ENCODE results near the gene TSPO2. TPM values are rescaled to one million over a fixed set of nuclear protein-coding genes. Genes with fewer than 3 reads are reported as not detected.
A peak's percentile ranks its signal among the peaks of the same experiment; 100 is the strongest.

TSPO2 gene
- polyA plus RNA-seq, 1 donor (not counting 4 experiments of a cell fraction or from before 2014, with no cell fraction given): not detected

DNA sequence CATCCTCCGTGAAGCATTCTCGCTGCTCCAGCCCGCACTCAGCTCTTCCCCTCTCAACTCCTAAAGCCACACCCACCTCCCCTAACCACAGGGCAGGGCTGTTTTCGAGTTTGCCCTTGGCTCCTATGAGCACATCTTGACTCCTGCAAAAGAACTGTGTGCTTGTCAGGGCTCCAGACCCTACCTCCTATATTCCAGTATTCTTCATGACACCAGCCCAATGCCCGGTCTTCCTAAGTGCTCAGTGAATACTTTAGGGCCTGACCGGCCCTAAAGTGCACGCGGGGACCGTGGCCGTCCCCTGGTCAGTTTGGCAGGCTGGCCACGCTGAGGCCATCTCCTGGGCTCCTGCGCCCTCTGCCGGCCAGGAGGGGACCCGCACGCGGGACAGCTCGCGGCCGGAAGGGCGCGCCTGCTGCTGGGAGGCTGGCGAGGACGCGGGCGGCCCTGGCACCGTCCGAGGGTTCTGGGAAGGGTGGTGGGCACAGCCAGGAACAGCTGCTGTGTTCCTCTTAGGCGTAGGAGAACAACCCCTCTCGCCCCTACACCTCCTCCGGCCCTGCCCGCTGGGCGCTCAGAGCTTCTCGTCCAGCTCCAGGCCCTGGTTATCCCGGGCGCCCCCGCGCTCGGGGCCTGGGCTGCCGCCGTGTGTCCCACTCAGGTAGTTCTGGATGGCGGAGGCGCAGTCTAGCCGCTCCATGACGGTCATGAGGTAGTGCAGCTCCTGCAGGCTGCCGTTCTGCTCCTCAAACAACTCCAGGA, 14.3 kb upstream of the TSPO2 start:
- dilution Hi-C loops (cut with MboI; ENCODE audit: extremely low pct_ligation_motif_present, low sequenced_read_pairs): no loop called here

DNA sequence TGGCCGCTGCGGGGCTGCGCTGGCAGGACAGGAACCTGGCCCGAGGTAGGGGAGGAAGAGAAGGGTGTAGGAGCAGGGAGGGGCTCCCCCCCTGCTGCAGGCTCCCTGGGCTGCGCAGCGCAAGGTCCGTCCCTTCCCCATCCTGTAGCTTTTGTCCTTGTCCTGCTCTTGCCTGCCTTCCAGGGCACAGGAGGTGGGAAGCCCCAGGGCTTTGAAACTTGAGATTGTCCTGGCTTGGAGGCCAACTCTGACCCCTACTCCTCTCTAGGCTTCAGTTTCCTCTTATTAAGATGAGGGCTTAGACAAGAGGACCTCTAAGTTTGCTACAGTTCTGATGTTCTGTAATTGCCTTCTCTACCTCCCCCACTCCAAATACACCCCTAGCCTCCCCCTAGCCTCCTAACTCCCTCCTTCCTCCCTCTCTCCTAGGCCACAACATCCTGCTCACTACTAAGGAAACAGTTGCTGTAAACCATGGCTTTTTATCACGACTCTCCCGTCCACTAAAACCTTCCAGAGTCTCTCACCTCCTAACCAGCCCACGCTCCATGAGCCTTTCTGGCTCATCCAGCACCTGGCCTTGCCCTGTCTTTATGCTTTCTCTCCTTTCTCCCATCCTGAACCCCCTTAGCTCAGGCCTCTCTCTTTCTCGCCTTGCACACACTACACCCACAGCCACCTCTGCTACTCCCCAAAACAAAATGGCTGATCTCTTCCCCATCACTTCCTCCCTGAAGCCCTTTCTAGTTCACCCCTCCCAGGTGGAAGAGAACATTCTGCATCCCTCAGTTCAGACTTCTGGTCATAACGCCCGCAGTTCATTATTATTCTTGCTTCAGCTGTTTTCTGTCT, 13.5 kb upstream of the TSPO2 start:
- peak overlapping the region; percentile 73 for H3K9ac ChIP-seq (ENCODE audit: control insufficient read depth, extremely low read depth, insufficient read depth, low read length)
- H3K79me2 ChIP-seq (ENCODE audit: control insufficient read depth, insufficient read depth, low read length): no peaks in the 10 kb centered on the region
- no peaks in the 10 kb centered on the region for H3K9me1 ChIP-seq (ENCODE audit: control insufficient read depth, extremely low read depth, insufficient read depth, low read length)
- H4K20me1 ChIP-seq (ENCODE audit: control insufficient read depth, extremely low read depth, insufficient read depth, low read length): no peaks in the 10 kb centered on the region
- H3K4me2 ChIP-seq (ENCODE audit: control insufficient read depth, extremely low read depth, insufficient read depth, low read depth, low read length): peak overlapping the region; percentile 82
- no peak for DNase-seq (ENCODE audit: low read depth, low spot score)
- dilution Hi-C loops (cut with MboI; ENCODE audit: extremely low pct_ligation_motif_present, low sequenced_read_pairs): no loop called here
- H3K36me3 ChIP-seq (ENCODE audit: control insufficient read depth in 2 of 2, extremely low read depth in 1 of 2, insufficient read depth in 2 of 2, low read length in 2 of 2): no peaks in the 10 kb centered on the region
- peaks cover 22% of the 10 kb centered on the region for H3K4me1 ChIP-seq (ENCODE audit: control insufficient read depth, extremely low read depth, insufficient read depth, low read length)
- TF ChIP-seq EZH2 (IDR thresholded peaks at IDR 0.05; ENCODE audit: low read length): no peak
- TF ChIP-seq, protein P1, sequence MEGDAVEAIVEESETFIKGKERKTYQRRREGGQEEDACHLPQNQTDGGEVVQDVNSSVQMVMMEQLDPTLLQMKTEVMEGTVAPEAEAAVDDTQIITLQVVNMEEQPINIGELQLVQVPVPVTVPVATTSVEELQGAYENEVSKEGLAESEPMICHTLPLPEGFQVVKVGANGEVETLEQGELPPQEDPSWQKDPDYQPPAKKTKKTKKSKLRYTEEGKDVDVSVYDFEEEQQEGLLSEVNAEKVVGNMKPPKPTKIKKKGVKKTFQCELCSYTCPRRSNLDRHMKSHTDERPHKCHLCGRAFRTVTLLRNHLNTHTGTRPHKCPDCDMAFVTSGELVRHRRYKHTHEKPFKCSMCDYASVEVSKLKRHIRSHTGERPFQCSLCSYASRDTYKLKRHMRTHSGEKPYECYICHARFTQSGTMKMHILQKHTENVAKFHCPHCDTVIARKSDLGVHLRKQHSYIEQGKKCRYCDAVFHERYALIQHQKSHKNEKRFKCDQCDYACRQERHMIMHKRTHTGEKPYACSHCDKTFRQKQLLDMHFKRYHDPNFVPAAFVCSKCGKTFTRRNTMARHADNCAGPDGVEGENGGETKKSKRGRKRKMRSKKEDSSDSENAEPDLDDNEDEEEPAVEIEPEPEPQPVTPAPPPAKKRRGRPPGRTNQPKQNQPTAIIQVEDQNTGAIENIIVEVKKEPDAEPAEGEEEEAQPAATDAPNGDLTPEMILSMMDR (optimal IDR thresholded peaks at IDR 0.05 in 1 of 3, IDR thresholded peaks at IDR 0.05 in 1 of 3, conservative IDR thresholded peaks at IDR 0.05 in 1 of 3; ENCODE audit: extremely low read depth in 1 of 3, insufficient read depth in 2 of 3, low read length in 3 of 3): no peak
- peak overlapping the region; percentile 95 for H2AFZ ChIP-seq (ENCODE audit: control insufficient read depth, low read length)
- H3K4me3 ChIP-seq (ENCODE audit: control insufficient read depth in 2 of 3, extremely low read depth in 1 of 3, insufficient read depth in 2 of 3, low read depth in 1 of 3, low read length in 3 of 3): peak overlapping the region; percentile 20 to 68 (median 45)
- peak overlapping the region; percentile 44 for H3K27ac ChIP-seq (ENCODE audit: control insufficient read depth, insufficient read depth, low read length)
- no peaks in the 10 kb centered on the region for H3K9me3 ChIP-seq (ENCODE audit: control insufficient read depth, low read depth, low read length)
- no peak for FAIRE-seq
- no peaks in the 10 kb centered on the region for H3K27me3 ChIP-seq (ENCODE audit: control insufficient read depth, extremely low read depth, insufficient read depth, low read length)

More for the DNA sequence above, 14.3 kb upstream of the TSPO2 start:
- H3K9me1 ChIP-seq (ENCODE audit: control insufficient read depth, extremely low read depth, insufficient read depth, low read length): no peaks in the 10 kb centered on the region
- H3K9me3 ChIP-seq (ENCODE audit: control insufficient read depth, low read depth, low read length): no peaks in the 10 kb centered on the region
- peak overlapping the region; percentile 73 for H3K9ac ChIP-seq (ENCODE audit: control insufficient read depth, extremely low read depth, insufficient read depth, low read length)
- no peaks in the 10 kb centered on the region for H4K20me1 ChIP-seq (ENCODE audit: control insufficient read depth, extremely low read depth, insufficient read depth, low read length)
- H3K36me3 ChIP-seq (ENCODE audit: control insufficient read depth in 2 of 2, extremely low read depth in 1 of 2, insufficient read depth in 2 of 2, low read length in 2 of 2): no peaks in the 10 kb centered on the region
- H3K27me3 ChIP-seq (ENCODE audit: control insufficient read depth, extremely low read depth, insufficient read depth, low read length): no peaks in the 10 kb centered on the region
- no peak for DNase-seq (ENCODE audit: low read depth, low spot score)
- H3K4me1 ChIP-seq (ENCODE audit: control insufficient read depth, extremely low read depth, insufficient read depth, low read length): peaks cover 30% of the 10 kb centered on the region
- H3K79me2 ChIP-seq (ENCODE audit: control insufficient read depth, insufficient read depth, low read length): no peaks in the 10 kb centered on the region
- H3K4me3 ChIP-seq (ENCODE audit: control insufficient read depth in 2 of 3, extremely low read depth in 1 of 3, insufficient read depth in 2 of 3, low read depth in 1 of 3, low read length in 3 of 3): peak overlapping the region; percentile 20 to 68 (median 45)
- TF ChIP-seq EZH2 (IDR thresholded peaks at IDR 0.05; ENCODE audit: low read length): no peak
- TF ChIP-seq, protein P1 (optimal IDR thresholded peaks at IDR 0.05 in 1 of 3, IDR thresholded peaks at IDR 0.05 in 1 of 3, conservative IDR thresholded peaks at IDR 0.05 in 1 of 3; ENCODE audit: extremely low read depth in 1 of 3, insufficient read depth in 2 of 3, low read length in 3 of 3): peak; percentile 74 to 96 (median 96)
- H3K4me2 ChIP-seq (ENCODE audit: control insufficient read depth, extremely low read depth, insufficient read depth, low read depth, low read length): peak overlapping the region; percentile 82
- FAIRE-seq: no peak
- peak overlapping the region; percentile 95 for H2AFZ ChIP-seq (ENCODE audit: control insufficient read depth, low read length)
- H3K27ac ChIP-seq (ENCODE audit: control insufficient read depth, insufficient read depth, low read length): peak overlapping the region; percentile 44

Measured in keratinocyte (primary cell).